A375 (cell line): ENCODE measurements around the gene GDAP2. TPM values are rescaled to one million over a fixed set of nuclear protein-coding genes. Genes with fewer than 3 reads are reported as not detected.

Experiments
- total RNA-seq: library from RNA; depleted of rRNA; stranded (reverse); fragments of >200 nt; shearing (Covaris generic); gene quantifications from 2 replicates; pipeline ENCODE4 v1.2.3, GENCODE V29; 2014; rRNA removed

The GDAP2 gene
- total RNA-seq: 13.7 and 16.3 TPM in 2 replicates

GRCh38 chr1:117929343-117930172 is at the start of gene GDAP2, which contains the start of gene WDR3:
Gene GDAP2, minus strand, starts transcription at chr1:117929621. Its CDS starts 9,264 bp downstream, at chr1:117920357.
Gene WDR3, plus strand, starts transcription at chr1:117929739. Its CDS starts 3,581 bp downstream, at chr1:117933320.

Other genes with a start within 250 kb of the GDAP2 start
- gene WDR3, start 118 bp upstream of the GDAP2 start, total RNA-seq: 91.6 and 96.2 TPM in 2 replicates